Metanephros (tissue), 1 donor: ENCODE results near the gene TSSK3. TPM values are rescaled to one million over a fixed set of nuclear protein-coding genes. Genes with fewer than 3 reads are reported as not detected.

Experiments
- total RNA-seq: library from RNA; depleted of rRNA; stranded (reverse); fragments of >200 nt; gene quantifications from one replicate; pipeline ENCODE4 v1.2.3, GENCODE V29; 2014

TSSK3 gene
- 1.1 TPM for total RNA-seq

GRCh38 chr1:32362474-32363313 is at the start of gene TSSK3, which contains the start of gene FAM229A:
Gene TSSK3, plus strand, starts transcription at chr1:32362539. Its CDS starts 163 bp downstream, at chr1:32362702.
Gene FAM229A, minus strand, starts transcription at chr1:32362485. Its CDS starts 394 bp downstream, at chr1:32362091.

GRCh38 chr1:32335790-32336590 is 26.3 kb upstream of the TSSK3 start, which contains the start of gene MARCKSL1:
Gene MARCKSL1, minus strand, starts transcription at chr1:32336233. Its CDS starts 200 bp downstream, at chr1:32336033.

GRCh38 chr1:32394141-32394889 is 32.0 kb downstream of the TSSK3 start, which contains the start of gene BSDC1:
Gene BSDC1, minus strand, starts transcription at chr1:32394441. Its CDS starts 27 bp downstream, at chr1:32394414.

Other genes starting within 250 kb of the TSSK3 start
- 41.6 TPM for gene TXLNA, start 182.9 kb upstream of the TSSK3 start, total RNA-seq
- gene CCDC28B, start 161.9 kb upstream of the TSSK3 start, total RNA-seq = 29.6 TPM
- 5.1 TPM for gene IQCC, start 156.9 kb upstream of the TSSK3 start, total RNA-seq
- gene DCDC2B, start 153.4 kb upstream of the TSSK3 start, total RNA-seq = not detected
- 22.2 TPM for gene TMEM234, start 140.2 kb upstream of the TSSK3 start, total RNA-seq
- gene EIF3I, start 140.1 kb upstream of the TSSK3 start, total RNA-seq = 116 TPM
- gene FAM167B, start 115.3 kb upstream of the TSSK3 start, total RNA-seq = 13.7 TPM
- 8.5 TPM for gene LCK, start 111.3 kb upstream of the TSSK3 start, total RNA-seq
- 90.4 TPM for gene HDAC1, start 70.5 kb upstream of the TSSK3 start, total RNA-seq
- 120 TPM for gene MARCKSL1, start 26.3 kb upstream of the TSSK3 start, total RNA-seq
- gene FAM229A, start 54 bp upstream of the TSSK3 start, total RNA-seq = 4.5 TPM
- gene BSDC1, start 31.9 kb downstream of the TSSK3 start, total RNA-seq = 63.6 TPM
- 0.64 TPM for gene ZBTB8B, start 102.5 kb downstream of the TSSK3 start, total RNA-seq
- 13.9 TPM for gene ZBTB8A, start 176.9 kb downstream of the TSSK3 start, total RNA-seq